Measurements from ENCODE around the gene RAMP3.
"Not testable (repeated sequence)": the region's sequence is repeated elsewhere in the genome, so short reads cannot be mapped to it uniquely, and the experiment has no call there.

The RAMP3 gene, protein sequence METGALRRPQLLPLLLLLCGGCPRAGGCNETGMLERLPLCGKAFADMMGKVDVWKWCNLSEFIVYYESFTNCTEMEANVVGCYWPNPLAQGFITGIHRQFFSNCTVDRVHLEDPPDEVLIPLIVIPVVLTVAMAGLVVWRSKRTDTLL

DNA sequence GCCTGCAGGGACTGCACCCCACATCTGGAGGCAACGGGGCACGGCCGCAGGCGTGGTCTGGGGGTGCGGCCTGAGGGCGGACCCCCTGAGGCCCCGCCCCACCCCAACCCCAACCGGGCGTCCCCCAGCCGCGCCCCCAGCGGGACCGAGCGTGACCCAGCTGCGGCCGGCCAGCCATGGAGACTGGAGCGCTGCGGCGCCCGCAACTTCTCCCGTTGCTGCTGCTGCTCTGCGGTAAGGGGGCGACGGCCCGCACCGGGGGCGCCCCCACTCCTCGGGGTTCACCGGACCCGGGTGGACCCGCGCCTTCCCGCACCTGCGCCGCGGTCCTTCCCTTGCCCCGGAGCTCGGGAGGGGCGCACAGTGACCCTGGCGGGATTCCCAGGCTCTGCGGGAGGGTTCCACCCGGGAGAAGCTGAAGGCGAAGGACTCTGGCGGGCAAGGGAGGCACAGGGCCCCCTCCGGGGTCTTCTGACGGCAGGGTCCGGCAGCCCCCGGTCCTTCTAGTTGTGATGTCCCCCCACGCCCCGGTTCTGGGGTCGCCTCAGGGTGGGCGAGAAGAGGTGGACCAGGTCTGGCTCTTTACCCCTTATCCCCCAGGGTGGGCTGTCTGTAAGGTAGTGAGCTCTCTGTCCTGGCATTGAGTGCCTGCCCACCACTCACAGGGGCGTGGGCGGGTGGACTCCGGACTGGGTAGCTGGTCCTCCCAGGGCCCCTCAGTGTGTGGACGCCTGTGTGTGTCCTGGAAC lies at the start of gene RAMP3:
Gene RAMP3, plus strand, starts transcription at position 139 of the 749 bp plus-strand sequence. Its CDS starts 38 bp downstream, at position 177.
- H3K36me3 Mint-ChIP-seq: no peaks in the 10 kb centered on the region
- ATAC-seq (no peak), DNase-seq (ENCODE audit: low spot score in 2 of 2) (no peak)
- H3K9me3 Mint-ChIP-seq: no peaks in the 10 kb centered on the region
- H3K4me1 Mint-ChIP-seq: peaks cover 15% of the 10 kb centered on the region
- no peak within 1 kb of the TSS for H3K27ac Mint-ChIP-seq
- no peak within 1 kb of the TSS for H3K4me3 Mint-ChIP-seq

DNA sequence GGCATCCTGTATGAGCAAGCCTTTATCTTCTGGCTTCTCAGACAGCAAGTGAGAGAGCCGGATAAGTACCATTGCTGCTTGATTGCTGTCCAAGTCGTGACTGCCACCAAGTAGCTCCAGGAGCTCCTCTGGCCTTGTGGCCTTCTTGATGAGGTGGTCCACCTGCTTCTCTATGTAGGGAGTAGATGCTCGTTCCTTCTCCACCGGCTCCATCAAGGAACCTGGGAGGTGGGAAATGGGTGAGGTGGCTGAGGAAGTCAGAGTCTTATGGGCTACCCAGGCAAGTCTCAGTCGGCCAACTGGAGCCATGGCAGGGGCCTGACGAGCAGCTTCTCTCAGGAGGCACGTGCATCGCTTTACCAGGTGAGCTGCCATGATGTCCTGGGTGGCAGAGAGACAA lies 48.7 kb upstream of the RAMP3 start:
- ATAC-seq (no peak), DNase-seq (ENCODE audit: low spot score in 2 of 2) (no peak)
- Mint-ChIP-seq H3K36me3 (peaks cover 80% of the 10 kb centered on the region), H3K27ac (peak overlapping the region; percentile 65), H3K4me1 (peaks cover 37% of the 10 kb centered on the region), H3K4me3 (peak overlapping the region; percentile 48), H3K9me3 (no peaks in the 10 kb centered on the region)

DNA sequence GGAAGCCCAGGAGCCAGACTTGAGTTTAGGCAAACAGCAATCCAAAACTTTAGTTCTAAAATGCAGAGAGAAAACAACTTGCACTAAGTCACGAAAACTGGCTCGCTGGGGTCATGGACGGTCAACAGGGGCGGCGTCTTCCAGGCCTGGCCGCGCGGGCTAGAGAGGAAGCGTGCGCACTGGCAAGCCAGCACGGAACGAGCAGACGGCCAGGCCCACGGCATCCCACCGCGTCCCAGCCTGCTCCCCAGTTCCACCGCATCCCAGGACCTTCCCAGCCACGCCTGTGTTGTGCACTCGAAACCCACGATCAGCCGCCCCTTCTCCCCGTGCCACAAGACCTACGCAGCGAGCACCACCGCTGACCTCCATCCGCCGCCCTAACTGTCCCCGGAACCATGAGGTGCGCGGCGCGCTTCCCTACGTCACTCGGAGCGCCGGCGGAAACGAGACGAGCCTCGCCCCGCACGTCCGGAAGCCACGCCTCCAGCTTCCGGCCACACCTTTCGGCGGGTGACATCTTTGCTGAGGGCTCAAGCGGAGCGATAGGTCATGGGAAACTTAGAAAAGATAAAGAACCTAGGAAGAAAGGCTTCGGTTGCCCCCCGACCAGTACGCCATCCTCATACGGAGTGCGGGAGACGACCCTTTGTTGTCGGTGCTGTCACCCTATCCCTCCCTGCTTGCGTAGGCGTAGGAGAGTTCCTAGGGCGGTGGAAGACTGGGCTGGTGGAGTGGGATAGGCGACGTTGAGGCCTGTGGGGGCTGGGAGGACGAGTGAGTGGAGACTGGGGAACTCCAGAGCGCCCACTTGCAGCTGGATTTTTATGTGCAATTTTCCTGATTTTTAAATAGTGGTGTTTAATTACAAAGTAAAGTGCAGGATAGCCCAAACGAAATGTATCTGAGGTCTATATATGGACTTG lies 46.0 kb upstream of the RAMP3 start, which contains the start of gene TBRG4:
Gene TBRG4, minus strand, starts transcription at position 400 of the 926 bp plus-strand sequence. CDS start 2,460 bp downstream, outside the sequence.
- peaks cover 53% of the 10 kb centered on the region for H3K36me3 Mint-ChIP-seq
- peak; percentile 88 to 96 for DNase-seq (ENCODE audit: low spot score in 2 of 2)
- H3K4me3 Mint-ChIP-seq: peak within 1 kb of the TSS; percentile 99
- H3K4me1 Mint-ChIP-seq: peaks cover 37% of the 10 kb centered on the region
- peak; percentile 97 for ATAC-seq
- H3K9me3 Mint-ChIP-seq: no peaks in the 10 kb centered on the region
- peak within 1 kb of the TSS; percentile 99 for H3K27ac Mint-ChIP-seq

DNA sequence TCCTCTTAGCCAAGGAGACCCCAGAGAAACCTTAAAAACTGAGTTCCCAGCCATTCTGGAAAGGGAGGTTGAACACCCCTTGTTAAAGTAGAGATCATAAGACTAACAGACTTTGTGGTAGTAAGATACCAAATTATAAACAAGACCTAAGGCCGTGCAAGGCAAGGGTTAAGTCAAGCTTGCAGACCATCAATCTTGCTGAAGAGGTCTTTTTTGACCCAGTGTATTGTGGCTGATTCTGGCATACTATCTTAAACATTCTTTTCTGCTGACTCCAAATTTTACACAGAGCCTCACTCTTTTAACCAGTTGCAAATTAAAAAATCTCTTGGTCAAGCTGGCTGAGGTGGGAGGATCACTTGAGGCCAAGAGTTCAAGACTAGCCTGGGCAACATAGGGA lies 44.9 kb upstream of the RAMP3 start:
- peak overlapping the region; percentile 99 for H3K27ac Mint-ChIP-seq
- H3K36me3 Mint-ChIP-seq: peaks cover 42% of the 10 kb centered on the region
- DNase-seq (ENCODE audit: low spot score in 2 of 2) (no peak), ATAC-seq (no peak)
- no peaks in the 10 kb centered on the region for H3K9me3 Mint-ChIP-seq
- peaks cover 29% of the 10 kb centered on the region for H3K4me1 Mint-ChIP-seq
- peak overlapping the region; percentile 99 for H3K4me3 Mint-ChIP-seq

DNA sequence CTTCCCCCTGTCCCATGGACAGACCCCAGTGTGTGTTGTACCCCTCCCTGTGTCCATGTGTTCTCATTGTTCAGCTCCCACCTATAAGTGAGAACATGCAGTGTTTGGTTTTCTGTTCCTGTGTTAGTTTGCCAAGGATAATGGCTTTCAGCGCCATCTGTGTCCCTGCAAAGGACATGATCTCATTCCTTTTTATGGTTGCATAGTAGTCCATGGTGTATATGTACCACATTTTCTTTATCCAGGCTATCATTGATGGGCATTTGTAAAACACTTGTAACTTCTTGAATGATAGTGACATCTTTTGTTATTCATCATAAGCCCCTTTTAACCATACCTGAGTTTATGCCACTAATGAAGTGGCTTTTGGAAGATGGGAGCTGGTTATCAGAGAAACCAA lies 43.3 kb upstream of the RAMP3 start:
- not testable (repeated sequence) for DNase-seq (ENCODE audit: low spot score in 2 of 2); H3K27ac Mint-ChIP-seq; H3K9me3 Mint-ChIP-seq; H3K4me3 Mint-ChIP-seq; ATAC-seq
- H3K4me1 Mint-ChIP-seq: peaks cover 14% of the 10 kb centered on the region
- peaks cover 26% of the 10 kb centered on the region for H3K36me3 Mint-ChIP-seq

DNA sequence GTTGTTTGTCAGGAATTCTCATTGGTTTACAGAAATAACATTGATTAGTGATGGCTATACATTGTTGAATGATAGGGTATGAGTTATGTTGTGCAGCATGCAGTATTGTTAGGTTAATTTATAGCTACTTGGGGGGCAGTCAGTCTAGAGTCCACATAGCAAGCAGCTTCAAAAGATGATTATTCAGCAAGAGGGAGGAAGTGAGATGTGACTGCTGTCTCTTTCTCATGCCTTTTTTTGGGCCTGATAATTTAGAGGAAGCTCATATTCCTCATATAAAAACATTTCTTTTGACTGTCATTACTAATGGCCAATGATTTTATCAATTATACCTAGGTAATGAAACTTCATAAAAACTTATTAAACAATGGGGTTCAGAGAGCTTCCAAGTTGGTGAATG lies 42.7 kb upstream of the RAMP3 start:
- peaks cover 13% of the 10 kb centered on the region for H3K4me1 Mint-ChIP-seq
- peaks cover 20% of the 10 kb centered on the region for H3K36me3 Mint-ChIP-seq
- ATAC-seq (no peak), DNase-seq (ENCODE audit: low spot score in 2 of 2) (no peak)
- no peak overlapping the region for H3K27ac Mint-ChIP-seq
- no peak overlapping the region for H3K4me3 Mint-ChIP-seq
- no peaks in the 10 kb centered on the region for H3K9me3 Mint-ChIP-seq

DNA sequence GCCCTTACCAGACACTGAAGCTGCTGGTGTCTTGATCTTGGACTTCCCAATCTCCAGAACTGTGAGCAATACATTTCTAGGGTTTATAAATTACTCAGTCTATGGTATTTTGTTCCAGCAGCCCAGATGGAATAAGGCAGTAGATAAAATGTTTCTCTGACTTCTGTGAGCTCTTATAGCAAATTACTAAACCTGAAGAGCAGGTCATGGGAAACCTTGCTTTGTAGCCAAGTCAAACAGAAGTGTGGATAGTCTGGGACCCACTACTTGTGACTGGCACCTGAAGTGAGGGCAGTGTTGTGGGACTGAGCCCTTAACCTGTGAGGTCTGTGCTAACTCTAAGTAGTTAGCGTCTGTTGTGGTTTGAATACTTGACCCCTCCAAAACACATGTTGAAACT lies 41.5 kb upstream of the RAMP3 start:
- ATAC-seq: no peak

DNA sequence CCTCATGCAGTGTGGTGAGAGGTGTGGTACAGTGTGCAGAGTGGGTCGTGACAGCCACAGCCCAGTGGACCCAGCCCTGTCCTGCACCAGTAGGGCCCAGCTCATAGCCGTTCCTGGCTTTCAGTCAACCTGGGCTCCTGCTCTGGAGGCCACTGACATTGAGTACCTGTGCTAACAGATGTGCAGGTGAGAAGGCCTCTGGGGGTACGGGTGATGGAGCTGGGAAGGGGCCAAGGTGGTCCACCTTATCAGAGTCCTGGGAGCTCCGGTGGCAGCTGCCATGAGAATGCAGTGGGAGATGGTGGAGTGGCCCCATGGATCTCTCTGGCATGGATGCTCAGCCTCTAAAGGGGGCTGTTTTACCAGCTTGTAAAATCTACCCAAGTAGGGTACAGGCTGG lies 40.0 kb upstream of the RAMP3 start:
- Mint-ChIP-seq H3K4me3 (no peak overlapping the region), H3K36me3 (no peaks in the 10 kb centered on the region), H3K4me1 (peaks cover 14% of the 10 kb centered on the region), H3K9me3 (no peaks in the 10 kb centered on the region), H3K27ac (peak overlapping the region; percentile 29)
- no peak for DNase-seq (ENCODE audit: low spot score in 2 of 2)
- ATAC-seq: no peak

More for the DNA sequence above, 41.5 kb upstream of the RAMP3 start:
- no peaks in the 10 kb centered on the region for H3K9me3 Mint-ChIP-seq
- peaks cover 8% of the 10 kb centered on the region for H3K4me1 Mint-ChIP-seq
- DNase-seq (ENCODE audit: low spot score in 2 of 2): no peak
- peaks cover 10% of the 10 kb centered on the region for H3K36me3 Mint-ChIP-seq
- no peak overlapping the region for H3K27ac Mint-ChIP-seq
- H3K4me3 Mint-ChIP-seq: no peak overlapping the region

DNA sequence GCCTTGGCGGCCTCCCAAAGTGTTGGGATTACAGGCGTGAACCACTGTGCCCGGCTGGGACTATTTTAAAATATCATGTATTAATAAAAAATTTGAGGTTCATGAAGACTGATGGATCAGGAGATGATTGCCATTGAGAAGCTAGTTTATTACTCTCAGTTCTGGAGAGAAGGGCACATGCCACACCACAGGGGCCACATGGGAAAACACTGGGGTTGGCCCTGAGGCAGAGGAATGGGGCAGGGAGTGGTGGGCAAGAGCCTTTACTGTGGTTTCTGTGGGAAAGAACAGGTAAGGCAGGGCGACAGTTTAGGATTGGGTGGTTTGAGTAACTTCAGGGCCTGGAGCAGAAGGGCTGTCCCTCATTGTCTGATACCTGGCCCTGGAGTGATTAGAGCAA lies 39.3 kb upstream of the RAMP3 start:
- Mint-ChIP-seq H3K36me3 (no peaks in the 10 kb centered on the region), H3K4me3 (no peak overlapping the region), H3K9me3 (no peaks in the 10 kb centered on the region), H3K27ac (no peak overlapping the region), H3K4me1 (peaks cover 21% of the 10 kb centered on the region)
- ATAC-seq (no peak), DNase-seq (ENCODE audit: low spot score in 2 of 2) (no peak)

DNA sequence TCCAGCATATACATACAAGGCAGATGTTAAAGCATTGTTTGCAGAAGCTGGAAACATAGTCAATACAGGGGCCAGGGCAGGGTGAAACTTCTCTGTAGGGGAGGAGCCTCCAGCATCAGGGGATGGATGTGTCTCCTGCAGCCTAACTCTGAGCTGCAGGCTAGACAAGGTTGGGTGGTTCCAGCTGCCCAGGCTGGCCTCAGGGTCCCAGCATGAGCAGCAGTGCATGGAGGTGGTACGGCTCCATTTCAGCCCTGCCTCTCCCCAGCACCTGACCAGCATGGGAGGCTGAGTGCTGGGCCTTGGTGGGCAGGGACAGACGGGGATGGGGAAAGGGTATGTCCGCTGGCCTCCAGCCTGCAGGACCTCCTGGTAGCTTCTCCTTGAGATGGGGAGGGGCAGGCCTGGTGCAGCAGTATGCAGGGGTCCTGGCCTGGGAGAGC lies 38.7 kb upstream of the RAMP3 start:
- Mint-ChIP-seq H3K4me3 (no peak overlapping the region), H3K4me1 (peaks cover 27% of the 10 kb centered on the region), H3K36me3 (no peaks in the 10 kb centered on the region), H3K27ac (no peak overlapping the region), H3K9me3 (no peaks in the 10 kb centered on the region)
- no peak for DNase-seq (ENCODE audit: low spot score in 2 of 2)
- ATAC-seq: no peak

DNA sequence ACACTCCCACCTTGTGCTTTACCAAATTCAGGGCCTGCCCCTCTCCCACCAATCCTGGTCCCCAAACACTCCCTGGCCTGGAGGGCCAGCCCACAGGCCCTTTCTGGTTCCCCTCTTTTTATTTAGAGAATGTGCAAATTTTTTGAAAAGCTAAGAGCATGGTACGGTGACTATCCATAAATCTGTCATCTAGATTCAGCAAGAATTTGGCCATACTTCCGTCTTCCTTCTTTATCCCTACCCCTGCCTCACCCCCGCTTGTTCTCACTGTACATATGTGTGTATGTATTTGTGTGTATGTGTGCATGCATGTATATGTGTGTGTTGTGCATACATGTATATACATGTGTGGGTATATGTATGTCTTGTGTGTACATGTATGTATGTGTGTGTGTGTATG lies 38.0 kb upstream of the RAMP3 start:
- Mint-ChIP-seq H3K36me3 (no peaks in the 10 kb centered on the region), H3K4me1 (peaks cover 30% of the 10 kb centered on the region), H3K4me3 (no peak overlapping the region), H3K27ac (no peak overlapping the region), H3K9me3 (no peaks in the 10 kb centered on the region)
- DNase-seq (ENCODE audit: low spot score in 2 of 2) (no peak), ATAC-seq (no peak)

DNA sequence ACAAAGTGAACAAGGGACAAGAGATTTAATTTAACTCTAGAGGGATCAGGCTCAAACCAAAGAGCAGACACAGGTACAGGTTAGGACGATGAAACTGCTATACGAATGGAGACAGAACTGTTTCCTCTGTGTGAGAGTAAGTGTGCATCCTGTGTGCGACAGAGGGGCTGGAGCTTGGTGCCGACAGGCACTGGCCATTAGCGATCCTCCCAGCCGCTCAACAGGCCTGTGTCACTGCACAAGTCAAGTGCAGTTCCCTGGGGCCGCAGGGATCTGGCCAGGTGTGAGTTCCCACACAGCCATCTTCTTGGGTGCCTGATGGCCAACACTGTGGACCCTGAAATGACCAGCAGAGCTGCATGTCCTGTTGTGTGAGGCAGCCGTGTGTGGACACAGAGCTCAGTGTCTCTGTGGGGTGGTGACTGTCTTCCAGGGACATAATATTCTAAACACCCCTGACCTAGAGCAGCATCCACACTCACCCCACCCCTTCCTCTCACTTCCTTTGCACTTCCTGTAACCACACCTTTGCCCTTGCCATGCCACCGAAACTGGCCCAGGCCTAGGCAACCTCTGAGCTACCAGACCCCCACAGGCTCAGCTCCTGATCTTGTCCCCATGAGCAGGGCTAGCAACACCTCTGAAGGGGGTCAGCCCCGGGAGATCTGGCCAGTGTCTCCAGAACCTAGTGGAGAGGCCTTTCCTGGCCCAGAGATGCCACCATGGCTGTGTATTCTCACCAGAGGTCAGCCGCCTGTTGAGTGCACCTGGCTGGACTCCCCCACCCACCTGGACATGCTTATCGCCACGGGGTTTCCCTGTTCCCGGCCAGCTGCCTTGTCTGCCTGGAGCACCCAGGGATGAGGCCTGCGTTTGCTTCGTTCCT lies 34.4 kb upstream of the RAMP3 start:
- H3K36me3 Mint-ChIP-seq: no peaks in the 10 kb centered on the region
- peak; percentile 49 for ATAC-seq

DNA sequence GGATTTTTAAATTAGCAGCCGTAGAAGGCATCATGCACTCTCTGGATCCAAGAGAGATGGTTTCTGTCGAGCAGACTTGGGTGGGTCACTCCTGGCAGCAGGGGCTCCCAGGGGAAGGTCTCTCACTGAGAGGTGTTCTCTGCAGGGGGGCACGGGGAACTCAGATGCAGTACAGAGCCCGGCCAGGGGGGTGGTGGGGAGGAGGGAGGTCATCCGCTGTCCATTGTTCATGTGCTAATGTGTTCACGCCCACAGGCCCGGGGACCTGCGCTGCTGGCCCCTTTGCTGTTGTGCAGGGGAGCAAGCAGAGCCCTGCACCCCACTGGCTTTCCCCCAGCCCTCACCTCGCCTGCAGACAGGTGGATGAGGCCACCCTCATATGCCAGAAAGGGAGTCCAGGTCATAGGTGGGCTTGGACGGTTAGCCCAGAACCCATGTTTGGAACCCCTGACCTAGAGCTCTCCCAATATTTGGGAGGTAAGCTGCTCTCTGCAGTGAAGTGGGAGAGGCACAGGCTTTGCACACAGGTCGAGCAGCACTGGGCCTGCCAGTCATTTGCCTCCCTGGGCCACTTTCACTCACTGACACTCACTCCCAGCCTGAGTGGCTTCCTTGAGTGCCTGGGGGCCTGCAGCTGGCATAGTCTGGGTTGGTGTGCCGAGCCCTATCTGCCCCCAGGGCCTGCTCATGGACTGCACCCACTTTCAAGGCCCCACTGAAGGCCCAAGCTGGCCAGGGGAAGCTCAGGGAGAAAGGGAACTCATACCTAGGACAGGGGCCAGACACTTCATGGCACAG lies 33.5 kb upstream of the RAMP3 start:
- Mint-ChIP-seq H3K4me3 (no peak overlapping the region), H3K27ac (peak overlapping the region; percentile 95), H3K4me1 (peaks cover 30% of the 10 kb centered on the region), H3K9me3 (no peaks in the 10 kb centered on the region), H3K36me3 (no peaks in the 10 kb centered on the region)
- ATAC-seq (no peak), DNase-seq (ENCODE audit: low spot score in 2 of 2) (no peak)

More for the DNA sequence above, 34.4 kb upstream of the RAMP3 start:
- H3K4me1 Mint-ChIP-seq: peaks cover 30% of the 10 kb centered on the region
- DNase-seq (ENCODE audit: low spot score in 2 of 2): no peak
- H3K9me3 Mint-ChIP-seq: no peaks in the 10 kb centered on the region
- peak overlapping the region; percentile 33 for H3K4me3 Mint-ChIP-seq
- peak overlapping the region; percentile 95 for H3K27ac Mint-ChIP-seq
